OCI-M2 (cell line): ENCODE results near the gene ART5.
"Not testable (repeated sequence)": the region's sequence is repeated elsewhere in the genome, so short reads cannot be mapped to it uniquely, and the experiment has no call there.

Experiments used
- DNase-seq: peaks from one replicate; lab custom pipeline; 2025; ENCODE audit not compliant: unreplicated experiment; lab: John Stamatoyannopoulos, UW

Gene ART5

GRCh38 chr11:3623767-3624458 is 17.9 kb downstream of the ART5 start:
- no peak for DNase-seq

- no peak for DNase-seq
These were observed 18.7 kb downstream of the ART5 start for GRCh38 chr11:3623121-3623520.

GRCh38 chr11:3622521-3622920 is 19.3 kb downstream of the ART5 start:
- no peak for DNase-seq

- DNase-seq, result no peak
These were observed 23.8 kb downstream of the ART5 start for GRCh38 chr11:3617990-3618389.

DNA sequence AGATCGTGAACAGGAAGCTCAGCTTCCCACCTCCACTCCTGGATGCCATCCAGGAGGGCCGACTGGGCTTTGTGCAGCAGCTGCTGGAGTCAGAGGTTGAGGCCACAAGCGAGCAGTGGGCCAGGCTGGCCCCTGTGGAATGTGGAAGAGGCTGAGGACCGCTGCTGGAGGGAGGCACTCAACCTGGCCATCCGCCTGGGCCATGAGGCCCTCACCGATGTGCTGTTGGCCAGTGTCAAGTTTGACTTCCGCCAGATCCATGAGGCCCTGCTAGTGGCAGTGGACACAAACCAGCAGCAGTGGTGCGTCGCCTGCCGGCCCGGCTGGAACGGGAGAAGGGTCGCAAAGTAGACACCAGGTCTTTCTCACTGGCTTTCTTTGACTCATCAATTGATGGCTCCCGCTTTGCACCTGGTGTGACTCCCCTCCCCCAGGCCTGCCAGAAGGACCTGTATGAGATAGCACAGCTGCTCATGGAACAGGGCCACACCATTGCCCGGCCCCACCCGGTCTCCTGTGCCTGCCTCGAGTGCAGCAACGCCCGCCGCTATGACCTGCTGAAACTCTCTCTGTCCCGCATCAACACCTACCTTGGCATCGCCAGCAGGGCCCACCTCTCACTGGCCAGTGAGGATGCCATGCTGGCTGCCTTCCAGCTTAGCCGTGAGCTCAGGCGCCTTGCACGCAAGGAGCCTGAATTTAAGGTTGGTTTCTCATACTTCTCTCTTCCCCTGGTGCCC is 24.9 kb downstream of the ART5 start:
- no peak for DNase-seq

GRCh38 chr11:3615998-3616397 is 25.8 kb downstream of the ART5 start:
- DNase-seq, result no peak

DNA sequence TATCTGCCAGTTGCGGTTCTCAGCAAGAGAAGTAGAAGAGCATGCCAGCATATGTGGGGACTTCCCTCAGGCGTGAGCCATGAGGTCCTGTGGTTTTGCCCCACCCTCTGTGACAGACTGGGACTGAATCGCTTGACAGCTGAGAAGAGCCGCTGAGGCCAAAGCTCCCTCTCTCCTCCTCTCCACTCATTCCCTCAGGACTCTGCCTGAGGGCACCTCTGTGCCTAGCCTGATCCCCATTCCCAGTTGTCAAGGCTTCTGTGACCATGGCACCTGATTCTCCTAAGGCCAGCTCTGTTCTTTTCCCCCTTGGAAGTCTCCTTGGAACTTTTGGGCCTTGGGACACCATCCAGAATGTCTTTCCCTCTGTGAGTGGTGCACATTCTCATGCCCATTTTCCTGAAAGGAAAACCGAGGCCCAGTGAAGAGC is 27.0 kb downstream of the ART5 start:
- no peak for DNase-seq

- DNase-seq, result no peak
These were observed 27.6 kb downstream of the ART5 start for GRCh38 chr11:3613998-3614741.

DNA sequence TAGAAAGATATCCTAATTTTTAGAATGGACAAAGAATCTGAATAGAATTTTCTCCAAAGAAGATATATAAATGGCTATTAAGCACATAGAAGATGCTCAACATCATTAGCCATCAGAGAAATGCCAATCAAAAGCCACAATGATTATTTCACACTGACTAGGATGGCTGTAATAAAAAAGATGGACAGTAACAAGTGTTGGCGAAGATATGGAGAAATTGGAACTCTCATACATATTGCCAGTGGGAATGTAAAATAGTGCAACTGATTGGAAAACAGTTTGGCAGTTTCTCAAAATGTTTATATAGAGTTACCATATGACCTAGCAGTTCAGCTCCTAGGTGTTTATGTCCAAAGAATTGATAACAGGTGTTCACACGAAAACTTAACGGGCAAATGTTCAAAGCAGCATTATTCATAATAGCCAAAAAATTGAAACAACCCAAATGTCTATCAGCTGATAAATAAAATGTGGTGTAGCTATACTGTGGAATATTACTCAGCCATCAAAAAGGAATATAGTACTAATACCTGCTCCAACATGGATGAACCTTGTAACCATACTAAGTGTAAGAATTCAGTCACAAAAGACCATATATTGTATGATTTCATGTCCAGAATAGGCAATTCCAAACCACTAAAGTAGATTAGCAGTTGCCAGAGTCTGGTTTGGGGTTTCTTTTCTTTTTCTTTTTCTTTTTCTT is 29.7 kb downstream of the ART5 start:
- no peak for DNase-seq

GRCh38 chr11:3610846-3611245 is 30.9 kb downstream of the ART5 start:
- no peak for DNase-seq

- no peak for DNase-seq
These were observed 32.2 kb downstream of the ART5 start for GRCh38 chr11:3609416-3610265.

DNA sequence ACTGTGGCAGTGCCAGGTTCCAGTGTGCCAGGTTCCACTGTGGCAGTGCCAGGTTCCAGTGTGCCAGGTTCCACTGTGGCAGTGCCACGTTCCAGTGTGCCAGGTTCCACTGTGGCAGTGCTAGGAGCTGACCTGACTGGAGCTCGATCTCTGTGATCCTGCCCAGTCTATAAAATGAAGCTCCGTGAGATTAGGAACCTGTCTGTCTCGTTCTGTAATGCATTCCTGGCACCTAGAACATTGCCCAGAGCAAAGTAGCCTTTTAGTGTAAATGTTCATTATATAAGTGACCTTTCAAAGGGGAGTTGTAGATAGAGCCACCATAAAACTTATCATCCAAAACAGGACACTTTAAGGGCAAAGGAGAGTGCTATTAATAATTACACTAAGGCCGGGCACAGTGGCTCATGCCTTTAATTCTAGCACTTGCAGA is 36.0 kb downstream of the ART5 start:
- no peak for DNase-seq

DNA sequence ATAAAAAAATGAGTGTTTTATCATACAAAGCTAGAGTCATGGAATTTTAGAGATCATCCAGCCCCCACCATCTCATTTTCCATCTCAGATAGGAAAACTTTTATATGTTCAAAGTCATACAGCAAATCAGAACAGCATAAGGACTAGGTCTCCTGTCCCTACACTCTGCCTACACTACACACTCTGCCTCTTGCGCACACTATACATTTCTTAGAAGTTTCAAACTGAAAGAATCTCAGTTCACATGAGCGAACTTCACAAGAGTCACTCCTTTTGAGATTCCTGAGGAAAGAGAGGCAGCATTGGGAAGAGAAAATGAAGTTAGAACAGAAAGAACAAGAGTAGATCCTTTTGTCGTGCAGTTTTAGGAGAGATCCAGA is 36.5 kb downstream of the ART5 start:
- no peak for DNase-seq

GRCh38 chr11:3604167-3604566 is 37.6 kb downstream of the ART5 start:
- DNase-seq, result no peak

DNA sequence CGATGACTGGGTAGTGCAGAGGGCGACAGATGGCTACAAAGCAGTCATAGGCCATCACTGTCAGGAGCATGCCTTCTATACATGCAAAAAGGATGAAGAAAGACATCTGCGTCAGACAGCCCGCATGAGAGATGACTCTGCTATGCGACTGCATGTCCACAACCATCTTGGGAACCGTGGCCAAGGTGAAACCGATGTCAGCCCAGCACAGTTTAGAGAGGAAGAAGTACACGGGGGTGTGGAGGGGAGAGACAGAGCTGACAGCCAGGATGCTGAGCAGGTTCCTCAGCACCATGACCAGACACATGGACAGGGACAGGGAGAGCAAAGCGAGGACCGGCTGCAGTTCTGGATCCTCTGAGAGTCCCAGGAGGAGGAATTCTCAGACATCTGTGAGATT is 41.6 kb downstream of the ART5 start:
- not testable (repeated sequence) for DNase-seq

DNA sequence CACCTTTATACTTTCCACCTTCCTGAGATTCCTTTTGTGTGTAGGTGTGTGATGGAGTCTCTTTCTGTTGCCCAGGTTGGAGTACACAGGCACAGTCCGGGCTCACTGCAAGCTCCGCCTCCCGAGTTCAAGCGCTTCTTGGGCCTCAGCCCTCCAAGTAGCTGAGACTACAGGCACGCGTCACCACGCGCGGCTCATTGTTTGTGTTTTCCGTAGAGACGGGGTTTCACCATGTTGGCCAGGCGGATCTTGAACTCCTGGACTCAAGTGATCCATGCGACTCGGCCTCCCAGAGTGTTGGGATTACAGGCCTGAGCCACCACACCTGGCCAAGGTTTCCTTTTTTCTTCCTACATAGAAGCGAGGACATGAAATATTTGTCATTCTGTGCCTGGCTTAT is 44.0 kb downstream of the ART5 start:
- DNase-seq, result not testable (repeated sequence)

DNA sequence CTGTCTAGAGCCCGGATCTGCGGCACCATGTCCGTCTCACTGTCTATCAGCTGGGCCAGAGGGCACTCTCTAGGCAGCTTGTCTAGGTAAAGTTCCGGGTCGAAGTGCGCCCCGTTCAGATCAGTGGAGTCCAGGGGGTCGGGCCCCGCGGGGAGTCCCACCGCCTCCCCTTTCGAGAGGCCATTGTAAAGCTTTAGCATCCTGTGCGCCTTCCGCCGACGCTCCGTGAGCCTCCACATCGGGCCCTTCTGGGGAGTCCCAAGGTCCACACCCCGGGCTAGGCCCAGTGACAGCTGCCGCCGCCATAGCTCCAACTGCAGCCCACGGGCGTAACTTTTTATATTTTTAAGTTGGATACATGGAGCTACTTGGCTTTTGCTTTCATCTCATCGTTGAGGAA is 50.5 kb downstream of the ART5 start:
- DNase-seq, result not testable (repeated sequence)

GRCh38 chr11:3590193-3590592 is 51.6 kb downstream of the ART5 start:
- not testable (repeated sequence) for DNase-seq

DNA sequence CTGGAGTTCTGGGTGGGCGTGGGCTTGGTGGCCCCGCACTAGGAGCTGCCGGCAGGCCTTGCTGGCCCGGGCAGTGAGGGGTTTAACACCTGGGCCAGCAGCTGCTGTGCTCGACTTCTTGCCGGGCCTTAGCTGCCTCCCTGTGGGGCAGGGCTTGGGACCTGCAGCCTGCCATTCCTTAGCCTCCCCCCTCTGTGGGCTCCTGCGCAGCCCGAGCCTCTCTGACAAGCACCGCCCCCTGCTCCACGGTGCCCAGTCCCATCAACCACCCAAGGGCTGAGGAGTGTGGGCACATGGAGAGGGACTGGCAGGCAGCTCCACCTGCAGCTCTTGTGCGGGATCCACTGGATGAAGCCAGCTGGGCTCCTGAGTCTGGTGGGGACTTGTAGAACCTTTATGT is 53.0 kb downstream of the ART5 start:
- not testable (repeated sequence) for DNase-seq
